ENCODE results near the gene MSI2. TPM values are rescaled to one million over a fixed set of nuclear protein-coding genes. Genes with fewer than 3 reads are reported as not detected.
"Not testable (repeated sequence)": the region's sequence is repeated elsewhere in the genome, so short reads cannot be mapped to it uniquely, and the experiment has no call there.

MSI2 gene
- total RNA-seq, 2 donors from 2014 or later, result 53.1 to 74.0 TPM

- Histone ChIP-seq H3K27ac (no peak overlapping the region), H3K4me3 (no peak overlapping the region), H3K9me3 (no peaks in the 10 kb centered on the region), H3K4me1 (replicated peaks) (no peaks in the 10 kb centered on the region), H3K27me3 (replicated peaks; ENCODE audit: insufficient read depth) (no peaks in the 10 kb centered on the region), H3K36me3 (no peaks in the 10 kb centered on the region)
- 87% methylated on average over 5 of the region's 5 CpGs for WGBS
- intact Hi-C loops (cut with DNase I), result no loop called here
- TF ChIP-seq POLR2AphosphoS5 (IDR thresholded peaks at IDR 0.05) (no peak), CTCF (IDR thresholded peaks at IDR 0.05) (no peak), POLR2A (IDR thresholded peaks at IDR 0.05) (no peak)
- no peak for DNase-seq (ENCODE audit: low spot score)
These were observed 238.1 kb downstream of the MSI2 start for GRCh38 chr17:57494443-57494842.

GRCh38 chr17:57495771-57496170 lies 239.4 kb downstream of the MSI2 start:
- no peaks in the 10 kb centered on the region for H3K36me3 ChIP-seq
- 95% methylated on average over 6 of the region's 6 CpGs for WGBS
- intact Hi-C loops (cut with DNase I), result no loop called here
- no peak for DNase-seq (ENCODE audit: low spot score)
- TF ChIP-seq CTCF (IDR thresholded peaks at IDR 0.05) (no peak), POLR2AphosphoS5 (IDR thresholded peaks at IDR 0.05) (no peak), POLR2A (IDR thresholded peaks at IDR 0.05) (no peak)
- H3K4me1 ChIP-seq (replicated peaks), result no peaks in the 10 kb centered on the region
- H3K4me3 ChIP-seq, result no peak overlapping the region
- no peaks in the 10 kb centered on the region for H3K27me3 ChIP-seq (replicated peaks; ENCODE audit: insufficient read depth)
- no peak overlapping the region for H3K27ac ChIP-seq
- H3K9me3 ChIP-seq, result no peaks in the 10 kb centered on the region

DNA sequence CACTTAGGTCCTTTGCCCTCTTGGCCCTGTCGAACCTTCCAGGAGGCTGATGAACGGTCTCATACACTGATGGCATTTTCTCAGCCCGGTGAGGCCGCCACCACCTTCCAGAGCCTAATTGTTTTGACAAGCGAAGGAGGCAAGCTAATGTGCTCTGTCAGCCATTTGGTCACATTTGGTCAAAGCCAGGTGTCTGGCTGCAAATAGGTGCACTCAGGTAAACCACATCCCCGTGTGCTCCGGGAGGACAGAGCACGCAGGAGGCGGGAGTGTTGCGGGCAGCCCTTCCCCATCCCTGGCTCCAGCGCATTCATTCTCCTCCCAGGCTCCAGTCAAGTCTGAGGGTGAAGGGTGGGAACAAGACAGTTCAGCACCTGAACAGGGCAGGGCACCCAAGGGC lies 240.1 kb downstream of the MSI2 start:
- no peaks in the 10 kb centered on the region for H3K4me1 ChIP-seq (replicated peaks)
- intact Hi-C loops (cut with DNase I), result no loop called here
- no peak overlapping the region for H3K4me3 ChIP-seq
- H3K27ac ChIP-seq, result no peak overlapping the region
- TF ChIP-seq POLR2AphosphoS5 (IDR thresholded peaks at IDR 0.05) (no peak), CTCF (IDR thresholded peaks at IDR 0.05) (no peak), POLR2A (IDR thresholded peaks at IDR 0.05) (no peak)
- WGBS, result 94% methylated on average over 11 of the region's 11 CpGs
- no peak for DNase-seq (ENCODE audit: low spot score)
- H3K27me3 ChIP-seq (replicated peaks; ENCODE audit: insufficient read depth), result no peaks in the 10 kb centered on the region
- no peaks in the 10 kb centered on the region for H3K9me3 ChIP-seq
- H3K36me3 ChIP-seq, result no peaks in the 10 kb centered on the region

DNA sequence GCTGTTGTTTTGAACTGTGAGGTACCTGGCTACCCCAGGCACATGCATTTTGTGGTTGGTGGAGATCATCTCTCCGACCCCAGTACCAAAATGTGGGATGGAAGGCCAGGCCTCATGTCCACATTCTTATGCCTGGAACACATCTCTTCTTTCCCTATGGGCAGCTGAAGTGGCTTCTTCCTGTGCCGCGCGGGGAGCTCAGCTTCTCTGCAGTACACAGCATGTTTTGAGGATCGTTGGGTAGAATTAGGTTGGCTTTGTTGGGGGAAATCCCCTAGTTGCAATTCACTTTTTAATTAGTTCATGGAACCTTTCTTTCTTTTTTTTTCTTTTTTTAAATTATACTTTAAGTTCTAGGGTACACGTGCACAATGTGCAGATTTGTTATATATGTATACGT lies 242.1 kb downstream of the MSI2 start:
- Histone ChIP-seq H3K9me3 (no peaks in the 10 kb centered on the region), H3K36me3 (no peaks in the 10 kb centered on the region), H3K4me3 (no peak overlapping the region), H3K27me3 (replicated peaks; ENCODE audit: insufficient read depth) (no peaks in the 10 kb centered on the region), H3K4me1 (replicated peaks) (no peaks in the 10 kb centered on the region), H3K27ac (no peak overlapping the region)
- intact Hi-C loops (cut with DNase I), result no loop called here
- DNase-seq (ENCODE audit: low spot score), result no peak
- no peak for TF ChIP-seq CTCF (IDR thresholded peaks at IDR 0.05)
- TF ChIP-seq POLR2A (IDR thresholded peaks at IDR 0.05), result no peak
- no peak for TF ChIP-seq POLR2AphosphoS5 (IDR thresholded peaks at IDR 0.05)
- WGBS, result 93% methylated on average over 7 of the region's 7 CpGs

DNA sequence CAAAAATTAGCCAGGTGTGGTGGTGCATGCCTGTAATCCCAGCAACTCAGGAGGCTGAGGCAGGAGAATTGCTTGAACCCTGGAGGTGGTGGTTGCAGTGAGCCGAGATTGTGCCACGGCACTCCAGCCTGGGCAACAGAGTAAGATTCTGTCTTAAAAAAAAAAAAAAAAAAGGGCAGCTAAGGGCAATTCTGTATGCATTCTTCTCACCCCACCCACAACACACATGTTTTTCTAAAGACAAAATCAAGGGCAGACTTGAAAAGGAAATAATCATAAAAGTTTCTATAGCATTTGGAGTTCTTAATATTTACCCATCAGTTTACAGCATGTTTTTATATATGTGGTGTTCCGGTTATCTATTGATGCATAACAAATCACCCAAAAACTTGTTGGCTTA lies 242.9 kb downstream of the MSI2 start:
- intact Hi-C loops (cut with DNase I); H3K4me1 ChIP-seq (replicated peaks): not testable (repeated sequence)
- WGBS, result 82% methylated on average over 3 of the region's 3 CpGs

More for the DNA sequence above, 242.9 kb downstream of the MSI2 start:
- H3K9me3 ChIP-seq; H3K4me3 ChIP-seq; H3K36me3 ChIP-seq; H3K27me3 ChIP-seq (replicated peaks; ENCODE audit: insufficient read depth); DNase-seq (ENCODE audit: low spot score); H3K27ac ChIP-seq: not testable (repeated sequence)
